ENCODE results near the gene CDC42BPG.

Gene CDC42BPG

DNA sequence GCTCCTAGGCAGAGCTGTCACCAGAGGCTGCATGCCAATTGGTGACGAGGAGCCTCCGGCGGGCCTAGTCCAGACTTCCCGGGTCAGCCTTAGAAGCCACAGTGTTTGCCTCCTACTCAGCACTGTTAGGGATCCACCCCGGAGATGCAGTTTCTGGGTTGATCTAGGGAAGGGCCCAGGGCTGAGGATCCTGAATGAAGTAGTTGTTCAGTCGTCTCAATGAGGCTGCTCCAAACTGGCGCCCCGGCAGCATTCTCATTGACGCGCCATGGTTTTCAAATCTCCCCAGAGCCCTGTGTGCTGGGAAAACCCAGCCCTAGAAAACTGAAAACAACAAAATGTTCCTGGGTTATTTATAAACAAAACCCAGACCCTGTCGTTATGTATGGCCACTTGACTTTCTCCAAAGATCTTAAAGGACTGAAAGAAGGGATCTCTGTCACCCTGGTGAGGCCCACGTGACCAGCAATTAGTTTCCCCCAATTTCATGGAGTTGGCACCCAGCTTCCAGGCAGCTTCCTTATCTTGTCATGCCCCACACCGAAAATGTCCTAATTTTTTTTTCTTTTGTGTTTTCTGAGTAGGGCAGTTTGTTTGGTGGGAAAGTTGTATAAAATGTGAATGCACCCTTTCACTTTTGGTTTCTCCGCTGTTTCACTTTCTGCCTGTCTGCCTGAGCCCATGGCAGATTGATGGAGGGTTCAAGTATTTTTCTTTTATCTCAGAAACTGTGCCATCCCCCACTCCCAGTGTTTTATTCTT, 36.0 kb upstream of the CDC42BPG start:
- DNase-seq, result no peak

DNA sequence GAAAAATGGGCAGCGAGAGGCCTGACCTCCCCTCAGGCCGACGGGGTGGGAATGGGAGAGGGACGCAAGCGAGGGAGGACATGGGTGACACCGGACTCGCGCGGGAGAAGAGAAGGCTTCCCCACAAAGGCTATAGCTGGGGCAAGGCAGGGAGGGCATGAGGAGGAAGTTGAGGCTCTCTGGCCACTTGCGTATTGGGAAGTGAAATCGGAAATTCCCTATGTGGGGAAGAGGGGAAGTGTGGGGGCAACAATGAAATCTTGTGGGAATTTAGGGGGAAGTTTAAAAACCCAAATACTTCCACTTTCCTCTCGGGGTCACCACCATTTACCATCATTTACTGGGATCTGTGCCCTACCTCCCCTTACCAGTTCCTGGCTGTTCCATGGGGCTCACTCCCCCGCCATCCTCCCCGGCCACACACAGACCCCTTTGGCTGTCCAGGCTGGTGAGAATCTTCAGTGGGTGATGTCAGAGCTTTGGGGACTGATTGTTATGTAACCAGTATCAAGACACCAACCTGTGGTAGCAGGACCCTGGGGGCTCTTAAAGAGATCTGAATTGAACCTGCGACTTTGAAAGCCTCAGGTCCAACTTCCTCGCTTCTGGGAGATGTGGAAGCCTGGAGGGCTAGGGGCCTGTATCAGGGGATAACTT, 34.9 kb upstream of the CDC42BPG start:
- DNase-seq, result no peak

DNA sequence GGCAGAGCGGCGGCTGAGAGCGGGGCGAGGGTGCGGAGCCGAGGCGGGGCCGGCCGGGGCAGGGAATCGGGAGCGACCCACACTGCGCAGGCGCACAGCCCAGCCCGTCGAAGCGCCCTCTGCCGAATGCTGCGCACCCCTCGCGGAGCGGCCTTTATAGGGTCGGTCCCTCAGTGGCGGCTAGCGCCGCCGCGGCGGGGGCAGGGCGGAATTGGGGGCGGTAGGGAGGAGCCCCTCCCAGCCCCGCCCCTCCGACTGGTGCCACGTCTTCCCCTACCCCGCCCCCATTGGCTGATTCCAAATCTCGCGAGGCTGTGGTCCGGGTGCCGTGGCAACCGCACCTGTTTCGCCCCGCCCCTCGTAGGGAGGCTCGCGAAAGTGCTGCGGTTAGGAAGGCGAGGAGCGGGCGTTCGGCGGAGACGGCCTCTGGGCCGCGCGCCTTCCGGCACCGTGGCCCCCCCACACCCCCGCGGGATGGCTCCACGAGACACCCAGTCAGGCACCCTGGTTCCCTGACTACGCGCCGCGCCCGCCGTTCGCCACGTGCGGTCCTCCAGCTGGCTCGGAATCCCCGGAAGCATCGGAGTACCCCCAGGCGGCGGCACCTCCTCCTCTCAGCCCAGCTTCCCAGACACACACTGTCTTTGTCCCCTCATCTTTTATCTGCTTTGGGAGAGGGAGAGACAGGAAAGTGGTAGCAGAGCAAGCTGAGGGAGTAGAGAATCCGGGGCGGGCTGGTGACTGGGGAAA, 34.2 kb upstream of the CDC42BPG start, which contains the start of gene EHD1:
Gene EHD1, minus strand, starts transcription at position 128 of the 750 bp plus-strand sequence. CDS start 157 bp downstream, outside the sequence.
- DNase-seq, result peak; percentile 96

DNA sequence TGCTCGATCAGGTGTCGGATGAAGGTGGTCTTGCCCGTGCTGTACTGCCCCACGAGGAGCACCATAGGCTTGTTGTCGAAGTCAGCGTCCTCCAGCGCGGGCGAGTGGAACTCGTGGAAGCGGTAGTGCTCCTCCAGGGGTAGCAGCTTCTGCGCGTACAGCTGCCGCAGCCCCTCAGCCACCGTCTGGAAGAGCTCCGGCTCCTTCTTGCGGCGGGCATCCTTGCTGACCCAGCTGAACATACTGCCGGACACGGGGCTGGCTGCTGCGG, 33.7 kb upstream of the CDC42BPG start:
- DNase-seq, result no peak

DNA sequence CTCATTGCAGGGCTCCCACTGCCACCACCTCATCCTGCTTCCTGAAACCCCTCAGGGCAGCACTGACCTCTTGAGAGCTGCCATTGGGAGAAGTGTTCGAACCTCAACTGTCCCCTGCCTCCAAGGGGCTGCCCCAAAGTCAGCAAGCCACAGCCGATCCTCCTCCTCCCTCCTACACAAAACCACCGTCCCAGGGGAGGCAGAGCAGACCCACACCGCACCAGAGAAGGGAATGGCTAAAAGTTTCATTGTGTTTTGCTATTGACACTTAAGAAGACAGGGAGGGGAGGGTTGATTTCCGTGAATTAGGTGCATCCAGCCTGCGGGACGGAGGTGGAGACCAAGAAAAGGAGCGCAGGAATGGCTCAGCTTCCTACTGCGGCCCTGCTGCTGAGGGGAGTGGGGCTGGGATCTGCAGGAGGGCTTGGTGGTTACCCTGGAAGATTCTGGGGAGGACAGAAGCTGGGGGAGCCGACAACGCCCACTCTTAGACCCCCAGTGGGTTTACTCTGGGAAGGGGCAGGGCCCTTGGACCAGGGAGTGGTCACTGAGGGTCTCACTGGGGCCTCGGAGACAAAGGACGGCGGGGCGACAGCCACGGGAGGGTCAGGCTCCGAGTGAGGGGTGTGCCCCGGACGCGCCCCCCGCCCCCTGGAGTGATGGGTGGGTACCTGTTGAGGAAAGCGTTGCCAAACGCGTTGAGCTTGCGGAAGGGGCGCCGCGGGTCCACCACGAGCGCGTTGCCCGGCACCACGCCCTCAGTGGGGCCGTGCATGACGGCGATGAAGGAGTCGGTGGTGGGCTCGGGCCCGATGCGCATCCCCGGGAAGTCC, 33.2 kb upstream of the CDC42BPG start:
- DNase-seq, result no peak

DNA sequence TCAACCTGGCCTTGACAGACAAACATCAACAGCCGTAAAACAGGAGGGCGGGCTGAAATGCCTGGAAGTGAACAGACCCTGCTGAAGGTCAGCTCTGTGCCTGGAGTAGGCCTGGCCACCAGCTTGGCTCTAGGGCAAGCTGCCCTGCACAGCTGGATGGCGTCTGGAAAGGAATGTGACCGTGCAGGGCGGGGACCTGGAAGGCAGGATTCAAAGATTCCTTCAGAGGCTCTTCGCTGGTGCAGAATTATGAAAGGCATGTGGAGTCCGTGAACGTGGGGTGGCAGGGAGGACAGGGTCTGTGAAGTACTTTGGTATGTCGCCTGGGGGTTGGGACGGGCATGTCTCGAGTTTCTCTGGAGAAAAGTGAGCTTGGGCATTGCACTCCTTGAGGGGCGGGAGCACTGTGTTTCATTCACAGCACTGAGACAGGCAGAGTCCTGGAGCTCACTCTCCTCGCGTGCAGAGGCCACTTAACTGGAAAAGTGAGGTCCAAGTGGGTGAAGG, 32.4 kb upstream of the CDC42BPG start:
- peak; percentile 46 for DNase-seq

GRCh38 chr11:64876229-64876750, 31.8 kb upstream of the CDC42BPG start:
- no peak for DNase-seq

DNA sequence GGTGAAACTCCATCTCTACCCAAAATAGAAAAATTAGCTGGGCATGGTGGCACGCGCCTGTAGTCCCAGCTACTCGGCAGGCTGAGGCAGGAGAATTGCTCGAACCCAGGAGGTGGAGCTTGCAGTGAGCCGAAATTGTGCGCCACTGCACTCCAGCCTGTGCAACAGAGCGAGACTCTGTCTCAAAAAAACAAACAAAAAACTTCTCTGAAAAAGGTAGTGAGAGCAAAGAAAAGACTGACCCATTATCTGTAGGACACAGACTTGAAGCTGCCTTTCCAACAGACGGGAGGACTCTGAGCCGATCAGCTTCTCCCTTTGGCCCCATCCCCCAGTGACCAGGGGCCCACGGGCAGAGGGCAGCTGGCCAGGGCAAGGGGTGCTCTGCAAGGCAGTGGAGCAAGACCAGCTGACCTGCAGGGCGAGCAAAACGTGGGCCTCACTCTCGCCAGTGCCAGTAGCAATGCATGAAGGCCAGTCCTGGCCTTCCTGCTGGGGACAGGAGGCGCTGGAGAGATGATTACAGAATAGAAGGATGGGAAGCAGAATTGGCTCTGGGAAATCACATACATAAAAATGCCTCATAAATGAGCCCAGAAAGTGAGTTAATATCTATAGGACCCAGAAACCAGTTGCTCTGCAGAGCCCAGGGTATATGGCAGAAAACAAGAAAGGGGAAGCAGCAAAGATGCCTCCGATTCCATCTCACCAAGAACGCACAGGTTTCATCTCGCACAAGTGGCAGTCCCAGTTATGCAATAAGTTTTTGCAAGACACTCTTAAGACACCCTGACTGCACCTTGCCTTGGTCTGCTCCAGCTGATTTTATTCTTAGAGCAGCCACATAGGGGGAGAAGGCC, 31.1 kb upstream of the CDC42BPG start:
- no peak for DNase-seq

GRCh38 chr11:64874308-64875240, 30.1 kb upstream of the CDC42BPG start:
- no peak for DNase-seq

DNA sequence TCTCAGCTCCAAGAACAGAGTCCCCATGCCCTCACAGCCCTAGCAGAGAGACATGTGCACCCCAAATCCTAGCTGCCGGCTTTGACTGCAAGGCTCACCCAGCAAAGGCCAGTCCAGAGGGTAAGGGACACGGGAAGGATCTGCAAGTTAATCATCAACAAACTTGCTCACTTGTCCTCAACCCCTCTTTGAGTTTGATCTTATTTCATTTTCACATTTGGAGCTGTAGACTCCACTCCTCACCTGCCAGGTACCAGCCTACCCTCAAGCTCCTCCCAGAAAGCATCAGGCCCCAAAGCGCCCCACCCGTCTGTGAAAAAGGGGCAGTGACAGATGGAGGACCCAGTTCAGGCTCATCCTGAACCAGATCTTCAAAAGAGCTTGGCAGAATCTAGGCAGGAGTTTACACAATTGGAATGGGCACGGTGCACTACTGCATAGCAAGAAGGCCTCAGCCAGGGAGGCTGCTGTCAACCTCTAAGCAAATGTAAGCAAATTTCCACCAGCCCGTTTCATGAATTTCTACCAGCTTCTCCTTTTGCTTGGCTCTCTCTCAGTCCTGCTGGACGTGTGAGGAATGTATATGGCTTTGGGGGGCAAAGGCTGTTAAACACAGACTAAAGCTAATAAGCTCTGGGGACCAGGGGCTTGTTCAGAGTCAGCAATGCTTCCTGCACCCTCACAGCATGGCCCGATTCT, 28.5 kb upstream of the CDC42BPG start:
- DNase-seq, result no peak

- DNase-seq, result no peak
These were observed 27.0 kb upstream of the CDC42BPG start for GRCh38 chr11:64871492-64871891.

DNA sequence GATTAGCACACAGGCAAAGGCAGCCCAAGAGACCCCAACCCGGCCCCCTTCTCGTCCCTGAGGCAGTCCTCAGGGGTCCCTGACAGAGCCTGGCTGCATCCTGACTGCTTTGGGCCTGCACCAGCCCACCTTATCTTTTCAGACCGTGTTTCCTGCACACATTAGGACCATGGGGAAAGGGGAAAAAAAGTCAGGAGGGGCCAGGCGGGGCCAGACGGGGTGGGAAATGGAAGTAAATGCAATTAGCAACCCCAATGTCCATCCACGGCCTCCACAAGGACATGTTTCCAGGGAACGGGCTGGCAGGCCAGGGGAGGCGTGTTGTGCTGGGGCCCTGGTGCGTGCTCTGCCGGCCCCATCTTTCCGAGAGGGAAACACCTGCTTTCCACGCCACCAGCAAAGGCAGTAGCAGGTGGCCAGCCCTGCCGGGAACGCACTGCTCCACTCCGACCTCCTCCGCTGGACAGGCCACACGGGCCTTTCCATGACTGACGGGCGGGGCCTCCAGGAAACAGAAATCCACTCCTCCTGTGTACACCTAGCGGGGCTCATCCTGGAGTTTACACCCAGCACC, 26.5 kb upstream of the CDC42BPG start:
- DNase-seq, result no peak

GRCh38 chr11:64870176-64870892, 25.9 kb upstream of the CDC42BPG start:
- no peak for DNase-seq

GRCh38 chr11:64869571-64870175, 25.2 kb upstream of the CDC42BPG start:
- DNase-seq, result no peak

DNA sequence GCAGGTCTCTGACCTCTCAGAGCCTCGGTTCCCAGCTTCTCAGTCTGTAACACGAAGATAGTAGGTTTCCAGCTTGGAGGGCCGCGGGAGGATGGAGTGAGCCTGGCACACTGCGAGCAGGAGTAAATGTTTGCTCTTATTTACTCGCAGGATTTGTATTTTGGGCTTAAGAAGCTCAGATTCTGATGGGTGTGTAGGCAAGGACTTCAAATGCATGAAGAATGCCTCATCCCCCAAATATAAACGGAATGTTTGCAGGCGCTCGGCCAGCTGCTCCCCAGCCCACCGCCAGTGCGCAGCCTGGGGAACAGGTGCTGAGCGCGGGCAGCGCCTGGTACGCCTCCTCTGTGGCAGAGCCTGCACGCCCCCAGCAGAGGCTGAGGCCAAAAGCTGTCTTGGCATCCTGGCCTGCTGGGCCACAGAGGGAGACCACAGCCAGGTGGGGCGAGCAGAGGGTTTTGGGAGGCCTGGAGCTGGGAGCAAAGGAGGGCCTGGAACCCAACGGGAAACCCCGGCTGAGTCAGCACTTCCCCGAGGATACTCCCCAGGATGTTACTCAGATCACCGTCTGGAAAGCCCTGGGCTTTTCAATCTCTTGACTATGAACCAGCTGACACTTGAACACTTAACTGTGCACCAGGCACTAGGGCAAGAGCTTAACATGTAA, 24.6 kb upstream of the CDC42BPG start:
- no peak for DNase-seq

GRCh38 chr11:64867748-64868462, 23.5 kb upstream of the CDC42BPG start:
- DNase-seq, result no peak

DNA sequence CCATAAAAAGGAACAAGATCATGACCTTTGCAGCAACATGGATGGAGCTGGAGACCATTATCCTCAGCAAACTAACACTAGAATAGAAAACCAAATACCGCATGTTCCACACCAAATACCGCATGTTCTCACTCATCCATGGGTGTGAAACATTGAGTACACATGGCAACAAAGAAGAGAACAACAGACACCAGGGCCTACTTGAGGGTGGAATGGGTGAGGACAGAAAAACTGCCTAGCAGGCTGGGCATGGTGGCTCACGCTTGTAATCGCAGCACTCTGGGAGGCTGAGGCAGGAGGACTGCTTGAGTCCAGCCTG, 21.7 kb upstream of the CDC42BPG start:
- DNase-seq, result no peak
